CD4-positive, alpha-beta T cell treated with Interleukin-15 for 1 hour (primary cell): ENCODE results near the gene KATNB1.

Experiments used
- DNase-seq: peaks from one replicate; pipeline ENCODE4 v3.0.0-alpha.2; 2020

The KATNB1 gene

GRCh38 chr16:57747091-57747490 is 11.5 kb downstream of the KATNB1 start:
- DNase-seq, result no peak

GRCh38 chr16:57747496-57747895 is 11.9 kb downstream of the KATNB1 start:
- no peak for DNase-seq

GRCh38 chr16:57747996-57748395 is 12.4 kb downstream of the KATNB1 start:
- no peak for DNase-seq

GRCh38 chr16:57748596-57748995 is 13.0 kb downstream of the KATNB1 start:
- no peak for DNase-seq

GRCh38 chr16:57749101-57749692 is 13.6 kb downstream of the KATNB1 start:
- no peak for DNase-seq

GRCh38 chr16:57749856-57750452 is 14.4 kb downstream of the KATNB1 start:
- DNase-seq, result no peak

GRCh38 chr16:57750796-57751538 is 15.4 kb downstream of the KATNB1 start:
- DNase-seq, result no peak

GRCh38 chr16:57751539-57752202 is 16.1 kb downstream of the KATNB1 start:
- no peak for DNase-seq

- no peak for DNase-seq
Measured at GRCh38 chr16:57752203-57752580, 16.6 kb downstream of the KATNB1 start.

- DNase-seq, result no peak
Measured at GRCh38 chr16:57752581-57753447, 17.2 kb downstream of the KATNB1 start.

- no peak for DNase-seq
Measured at GRCh38 chr16:57753448-57754353, 18.1 kb downstream of the KATNB1 start.

- DNase-seq, result no peak
Measured at GRCh38 chr16:57754354-57755060, 18.9 kb downstream of the KATNB1 start.

- DNase-seq, result no peak
Measured at GRCh38 chr16:57755061-57755684, 19.6 kb downstream of the KATNB1 start.

GRCh38 chr16:57755726-57756423 is 20.3 kb downstream of the KATNB1 start:
- DNase-seq, result no peak

- DNase-seq, result no peak
Measured at GRCh38 chr16:57756424-57757325, 21.1 kb downstream of the KATNB1 start.

- peak; percentile 82 for DNase-seq
Measured at GRCh38 chr16:57757326-57757786, 21.8 kb downstream of the KATNB1 start.

- DNase-seq, result no peak
Measured at GRCh38 chr16:57757883-57758282, 22.3 kb downstream of the KATNB1 start.

- DNase-seq, result no peak
Measured at GRCh38 chr16:57758331-57759117, 23.0 kb downstream of the KATNB1 start.
